ENCODE measurements around the gene RAP1GAP2.

RAP1GAP2 gene

GRCh38 chr17:2821868-2822267, 25.6 kb downstream of the RAP1GAP2 start:
- TF ChIP-seq, protein P1, sequence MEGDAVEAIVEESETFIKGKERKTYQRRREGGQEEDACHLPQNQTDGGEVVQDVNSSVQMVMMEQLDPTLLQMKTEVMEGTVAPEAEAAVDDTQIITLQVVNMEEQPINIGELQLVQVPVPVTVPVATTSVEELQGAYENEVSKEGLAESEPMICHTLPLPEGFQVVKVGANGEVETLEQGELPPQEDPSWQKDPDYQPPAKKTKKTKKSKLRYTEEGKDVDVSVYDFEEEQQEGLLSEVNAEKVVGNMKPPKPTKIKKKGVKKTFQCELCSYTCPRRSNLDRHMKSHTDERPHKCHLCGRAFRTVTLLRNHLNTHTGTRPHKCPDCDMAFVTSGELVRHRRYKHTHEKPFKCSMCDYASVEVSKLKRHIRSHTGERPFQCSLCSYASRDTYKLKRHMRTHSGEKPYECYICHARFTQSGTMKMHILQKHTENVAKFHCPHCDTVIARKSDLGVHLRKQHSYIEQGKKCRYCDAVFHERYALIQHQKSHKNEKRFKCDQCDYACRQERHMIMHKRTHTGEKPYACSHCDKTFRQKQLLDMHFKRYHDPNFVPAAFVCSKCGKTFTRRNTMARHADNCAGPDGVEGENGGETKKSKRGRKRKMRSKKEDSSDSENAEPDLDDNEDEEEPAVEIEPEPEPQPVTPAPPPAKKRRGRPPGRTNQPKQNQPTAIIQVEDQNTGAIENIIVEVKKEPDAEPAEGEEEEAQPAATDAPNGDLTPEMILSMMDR (IDR thresholded peaks at IDR 0.05) = no peak

DNA sequence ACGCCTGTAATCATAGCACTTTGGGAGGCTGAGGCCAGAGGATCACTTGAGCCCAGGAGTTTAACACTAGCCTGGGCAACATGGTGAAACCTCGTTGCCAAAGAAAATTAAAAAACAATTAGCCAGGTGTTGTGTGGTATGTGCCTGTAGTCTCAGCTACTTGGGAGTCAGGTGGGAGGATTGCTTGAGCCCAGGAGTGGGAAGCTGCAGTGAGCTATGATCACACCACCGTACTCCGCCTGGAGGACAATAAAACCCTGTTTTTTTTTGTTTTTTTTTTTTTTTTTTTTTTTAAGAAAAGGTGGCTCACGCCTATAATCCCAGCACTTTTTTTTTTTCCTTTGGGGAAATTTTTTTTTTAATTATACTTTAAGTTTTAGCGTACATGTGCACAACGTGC, 26.1 kb downstream of the RAP1GAP2 start:
- TF ChIP-seq, protein P1 (IDR thresholded peaks at IDR 0.05) = no peak

GRCh38 chr17:2825253-2825970, 29.2 kb downstream of the RAP1GAP2 start:
- TF ChIP-seq, protein P1 (IDR thresholded peaks at IDR 0.05) = no peak

GRCh38 chr17:2828397-2829038, 32.3 kb downstream of the RAP1GAP2 start:
- TF ChIP-seq, protein P1 (IDR thresholded peaks at IDR 0.05) = peak; percentile 89

DNA sequence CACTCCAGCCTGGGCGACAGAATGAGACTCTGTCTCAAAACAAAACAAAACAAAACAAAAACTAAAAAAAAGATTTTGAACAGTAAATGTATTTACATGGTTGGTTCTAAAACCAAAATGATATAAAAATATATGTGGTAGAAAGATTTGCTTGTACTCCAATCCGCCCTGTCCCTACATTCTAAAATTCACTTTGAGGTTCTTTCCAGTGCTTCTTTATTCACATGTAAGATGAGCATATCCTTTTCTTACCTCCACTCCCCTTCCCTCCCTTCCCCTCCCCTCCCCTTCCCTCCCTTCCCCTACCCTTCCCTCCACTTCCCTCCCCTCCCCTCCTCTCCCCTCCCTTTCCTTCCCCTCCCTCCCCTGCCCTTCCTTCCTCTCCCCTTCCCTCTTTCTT, 34.4 kb downstream of the RAP1GAP2 start:
- TF ChIP-seq, protein P1 (IDR thresholded peaks at IDR 0.05) = no peak

DNA sequence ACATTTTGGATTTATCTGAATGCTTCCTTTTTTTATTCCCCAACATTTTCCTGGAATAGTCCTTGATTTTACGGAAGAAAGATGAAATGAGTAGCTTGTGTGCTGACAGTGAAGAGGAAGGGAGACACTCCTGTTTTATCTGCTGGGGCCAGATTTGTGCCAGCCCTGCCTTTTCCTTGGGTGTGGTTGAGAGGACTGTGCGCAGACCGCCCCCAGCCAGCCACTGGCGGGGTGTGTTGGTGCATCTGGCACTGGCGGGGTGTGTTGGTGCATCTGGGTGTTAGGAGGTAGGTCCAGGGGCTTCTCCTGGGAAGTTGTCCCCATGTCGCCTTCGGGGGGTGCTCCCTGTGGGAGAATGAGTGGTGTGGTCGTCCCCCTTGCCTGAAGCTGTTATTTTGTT, 39.5 kb downstream of the RAP1GAP2 start:
- TF ChIP-seq, protein P1 (IDR thresholded peaks at IDR 0.05) = no peak

DNA sequence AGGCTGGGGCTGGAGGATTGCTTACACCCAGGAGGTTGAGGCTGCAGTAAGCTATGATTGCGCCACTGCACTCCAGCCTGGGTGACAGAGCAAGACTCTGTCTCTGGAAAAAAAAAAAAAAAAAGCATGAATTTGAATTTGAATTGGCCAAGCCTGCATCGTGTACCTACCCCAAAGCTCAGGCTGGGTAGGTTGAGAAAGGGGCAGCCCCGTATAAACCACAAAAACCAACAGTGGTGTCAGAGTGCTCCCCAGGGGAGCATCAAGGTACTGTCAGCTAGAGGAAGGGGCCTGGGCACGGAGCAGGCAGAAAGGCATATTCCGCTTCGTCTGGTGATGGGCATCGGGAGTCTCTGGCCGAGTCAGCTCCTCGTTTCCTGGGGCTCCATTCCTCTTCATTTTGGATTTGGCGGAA, 40.9 kb downstream of the RAP1GAP2 start:
- TF ChIP-seq, protein P1 (IDR thresholded peaks at IDR 0.05) = no peak

Data from LNCAP (cell line).